GM21717 (cell line): ENCODE results near the gene SLC6A18.
"Not testable (repeated sequence)": the region's sequence is repeated elsewhere in the genome, so short reads cannot be mapped to it uniquely, and the experiment has no call there.

Experiments used
- ATAC-seq: cut with Tn5 transposase; IDR thresholded peaks from one replicate; pipeline ENCODE4 v1.9.1; 2021; ENCODE audit warnings: mild to moderate bottlenecking, moderate library complexity; ENCODE audit not compliant: unreplicated experiment

Gene SLC6A18

DNA sequence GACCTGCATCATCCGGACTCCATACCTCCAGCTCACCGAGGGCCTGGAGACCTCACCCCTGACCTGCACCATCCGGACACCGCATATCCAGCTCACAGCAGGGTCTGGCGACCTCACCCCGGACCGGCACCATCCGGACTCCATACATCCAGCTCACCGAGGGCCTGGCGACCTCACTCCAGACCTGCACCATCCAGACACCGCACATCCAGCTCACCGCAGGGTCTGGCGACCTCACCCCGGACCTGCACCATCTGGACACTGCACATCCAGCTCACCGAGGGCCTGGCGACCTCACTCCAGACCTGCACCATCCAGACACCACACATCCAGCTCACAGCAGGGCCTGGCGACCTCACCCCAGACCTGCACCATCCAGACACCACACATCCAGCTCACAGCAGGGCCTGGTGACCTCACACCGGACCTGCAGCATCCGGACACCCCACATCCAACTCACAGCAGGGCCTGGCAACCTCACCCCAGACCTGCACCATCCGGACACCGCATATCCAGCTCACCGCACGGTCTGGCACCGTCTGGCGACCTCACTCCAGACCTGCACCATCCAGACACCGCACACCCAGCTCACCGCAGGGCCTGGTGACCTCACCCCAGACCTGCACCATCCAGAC lies 59.3 kb downstream of the SLC6A18 start:
- ATAC-seq, result not testable (repeated sequence)

GRCh38 chr5:1285141-1285540 lies 60.0 kb downstream of the SLC6A18 start:
- ATAC-seq, result no peak

GRCh38 chr5:1285883-1286291 lies 60.7 kb downstream of the SLC6A18 start:
- no peak for ATAC-seq

DNA sequence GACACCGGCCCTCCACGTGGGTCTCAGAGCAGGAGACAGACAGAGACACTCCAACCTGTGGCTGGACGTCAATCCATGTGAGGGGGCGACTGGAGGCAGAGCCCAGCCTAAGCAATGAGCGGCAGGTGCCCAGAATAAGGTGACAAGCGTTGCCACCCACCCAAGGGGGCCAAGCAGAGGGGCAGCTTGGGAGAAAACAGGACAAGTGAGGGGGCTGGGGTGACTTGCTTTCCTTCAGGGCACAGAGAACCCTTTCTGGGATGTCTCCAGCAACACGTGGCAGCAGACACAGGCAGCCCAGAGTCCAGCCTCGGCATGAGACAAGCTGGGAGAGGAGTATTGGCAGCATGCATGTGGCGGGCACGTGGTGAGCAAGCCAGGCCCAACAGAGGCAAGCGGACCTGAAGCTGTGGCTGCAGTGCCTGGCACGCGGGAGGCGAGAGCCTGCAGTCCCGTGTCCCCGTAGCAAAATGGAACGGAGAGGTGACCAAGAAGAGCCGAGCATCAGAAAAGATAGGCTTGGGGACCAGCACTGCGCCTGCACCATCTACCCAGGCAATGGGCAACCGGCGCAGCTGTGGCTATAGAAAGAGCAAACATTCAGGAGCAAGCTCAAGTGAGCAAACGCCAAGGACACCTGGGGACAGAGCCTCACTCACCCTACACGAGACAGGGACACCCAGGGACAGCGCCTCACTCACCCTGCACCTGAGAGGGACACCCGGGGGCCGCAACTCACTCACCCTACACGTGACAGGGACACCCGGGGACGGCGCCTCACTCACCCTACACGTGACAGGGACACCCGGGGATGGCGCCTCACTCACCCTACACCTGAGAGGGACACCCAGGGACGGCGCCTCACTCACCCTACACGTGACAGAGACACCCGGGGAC lies 63.5 kb downstream of the SLC6A18 start:
- no peak for ATAC-seq

DNA sequence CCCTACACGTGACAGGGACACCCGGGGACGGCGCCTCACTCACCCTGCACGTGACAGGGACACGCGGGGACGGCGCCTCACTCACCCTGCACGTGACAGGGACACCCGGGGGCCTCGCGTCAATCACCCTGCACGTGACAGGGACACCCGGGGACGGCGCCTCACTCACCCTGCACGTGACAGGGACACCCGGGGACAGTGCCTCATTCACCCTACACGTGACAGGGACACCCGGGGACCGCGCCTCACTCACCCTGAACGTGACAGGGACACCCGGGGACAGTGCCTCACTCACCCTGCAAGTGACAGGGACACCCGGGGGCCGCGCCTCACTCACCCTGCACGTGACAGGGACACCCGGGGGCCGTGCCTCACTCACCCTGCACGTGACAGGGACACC lies 64.4 kb downstream of the SLC6A18 start:
- not testable (repeated sequence) for ATAC-seq

- ATAC-seq, result not testable (repeated sequence)
These were observed 65.8 kb downstream of the SLC6A18 start for GRCh38 chr5:1290956-1291355.

- no peak for ATAC-seq
These were observed 66.5 kb downstream of the SLC6A18 start for GRCh38 chr5:1291611-1292080.

GRCh38 chr5:1292139-1292538 lies 67.0 kb downstream of the SLC6A18 start:
- ATAC-seq, result no peak

- no peak for ATAC-seq
These were observed 67.8 kb downstream of the SLC6A18 start for GRCh38 chr5:1292846-1293415.

- no peak for ATAC-seq
These were observed 68.4 kb downstream of the SLC6A18 start for GRCh38 chr5:1293416-1294205.

- no peak for ATAC-seq
These were observed 69.1 kb downstream of the SLC6A18 start for GRCh38 chr5:1294206-1294834.

DNA sequence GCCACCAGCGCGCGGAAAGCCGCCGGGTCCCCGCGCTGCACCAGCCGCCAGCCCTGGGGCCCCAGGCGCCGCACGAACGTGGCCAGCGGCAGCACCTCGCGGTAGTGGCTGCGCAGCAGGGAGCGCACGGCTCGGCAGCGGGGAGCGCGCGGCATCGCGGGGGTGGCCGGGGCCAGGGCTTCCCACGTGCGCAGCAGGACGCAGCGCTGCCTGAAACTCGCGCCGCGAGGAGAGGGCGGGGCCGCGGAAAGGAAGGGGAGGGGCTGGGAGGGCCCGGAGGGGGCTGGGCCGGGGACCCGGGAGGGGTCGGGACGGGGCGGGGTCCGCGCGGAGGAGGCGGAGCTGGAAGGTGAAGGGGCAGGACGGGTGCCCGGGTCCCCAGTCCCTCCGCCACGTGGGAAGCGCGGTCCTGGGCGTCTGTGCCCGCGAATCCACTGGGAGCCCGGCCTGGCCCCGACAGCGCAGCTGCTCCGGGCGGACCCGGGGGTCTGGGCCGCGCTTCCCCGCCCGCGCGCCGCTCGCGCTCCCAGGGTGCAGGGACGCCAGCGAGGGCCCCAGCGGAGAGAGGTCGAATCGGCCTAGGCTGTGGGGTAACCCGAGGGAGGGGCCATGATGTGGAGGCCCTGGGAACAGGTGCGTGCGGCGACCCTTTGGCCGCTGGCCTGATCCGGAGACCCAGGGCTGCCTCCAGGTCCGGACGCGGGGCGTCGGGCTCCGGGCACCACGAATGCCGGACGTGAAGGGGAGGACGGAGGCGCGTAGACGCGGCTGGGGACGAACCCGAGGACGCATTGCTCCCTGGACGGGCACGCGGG lies 69.9 kb downstream of the SLC6A18 start, which contains the start of gene TERT:
Gene TERT, minus strand, starts transcription at position 234 of the 815 bp plus-strand sequence. Its CDS starts 79 bp downstream, at position 155.
- no peak for ATAC-seq

GRCh38 chr5:1295650-1296037 lies 70.5 kb downstream of the SLC6A18 start:
- ATAC-seq, result no peak
